Measurements from ENCODE around the gene UBE2QL1.

UBE2QL1 gene

GRCh38 chr5:6430418-6431028, 18.1 kb upstream of the UBE2QL1 start:
- no peak for DNase-seq (ENCODE audit: low read depth)

GRCh38 chr5:6431214-6432195, 17.2 kb upstream of the UBE2QL1 start:
- DNase-seq (ENCODE audit: low read depth), result no peak

- no peak for DNase-seq (ENCODE audit: low read depth)
Measured at GRCh38 chr5:6432206-6432605, 16.5 kb upstream of the UBE2QL1 start.

GRCh38 chr5:6434731-6435130, 13.9 kb upstream of the UBE2QL1 start:
- DNase-seq (ENCODE audit: low read depth), result no peak

GRCh38 chr5:6435356-6435755, 13.3 kb upstream of the UBE2QL1 start:
- no peak for DNase-seq (ENCODE audit: low read depth)

GRCh38 chr5:6436715-6437331, 11.8 kb upstream of the UBE2QL1 start:
- no peak for DNase-seq (ENCODE audit: low read depth)

GRCh38 chr5:6439588-6440550, 8.8 kb upstream of the UBE2QL1 start:
- DNase-seq (ENCODE audit: low read depth), result no peak

GRCh38 chr5:6442333-6442732, 6.3 kb upstream of the UBE2QL1 start:
- DNase-seq (ENCODE audit: low read depth), result no peak

GRCh38 chr5:6443326-6443725, 5.3 kb upstream of the UBE2QL1 start:
- no peak for DNase-seq (ENCODE audit: low read depth)

GRCh38 chr5:6446042-6446441, 2.6 kb upstream of the UBE2QL1 start:
- DNase-seq (ENCODE audit: low read depth), result no peak

GRCh38 chr5:6446626-6447309, 1.9 kb upstream of the UBE2QL1 start:
- no peak for DNase-seq (ENCODE audit: low read depth)

- DNase-seq (ENCODE audit: low read depth), result no peak
Measured at GRCh38 chr5:6447384-6448140, 1.1 kb upstream of the UBE2QL1 start.

- no peak for DNase-seq (ENCODE audit: low read depth)
Measured at GRCh38 chr5:6448141-6448491, 543 bp upstream of the UBE2QL1 start.

- no peak for DNase-seq (ENCODE audit: low read depth)
Measured at GRCh38 chr5:6449465-6450158, 953 bp downstream of the UBE2QL1 start.

- no peak for DNase-seq (ENCODE audit: low read depth)
Measured at GRCh38 chr5:6450319-6450833, 1.7 kb downstream of the UBE2QL1 start.

GRCh38 chr5:6452622-6453504, 4.2 kb downstream of the UBE2QL1 start:
- no peak for DNase-seq (ENCODE audit: low read depth)

- DNase-seq (ENCODE audit: low read depth), result no peak
Measured at GRCh38 chr5:6453937-6454560, 5.4 kb downstream of the UBE2QL1 start.

- DNase-seq (ENCODE audit: low read depth), result no peak
Measured at GRCh38 chr5:6454628-6455053, 6.0 kb downstream of the UBE2QL1 start.

Data from stimulated activated CD8-positive, alpha-beta memory T cell treated with anti-CD3 and anti-CD28 coated beads, Interleukin-4, amount 100 ng/mL, for 24 hours (primary cell).